ENCODE data around the gene TTYH3. TPM values are rescaled to one million over a fixed set of nuclear protein-coding genes. Genes with fewer than 3 reads are reported as not detected.

TTYH3 gene
- total RNA-seq, 1 experiment from 2014 or later = 122 TPM

DNA sequence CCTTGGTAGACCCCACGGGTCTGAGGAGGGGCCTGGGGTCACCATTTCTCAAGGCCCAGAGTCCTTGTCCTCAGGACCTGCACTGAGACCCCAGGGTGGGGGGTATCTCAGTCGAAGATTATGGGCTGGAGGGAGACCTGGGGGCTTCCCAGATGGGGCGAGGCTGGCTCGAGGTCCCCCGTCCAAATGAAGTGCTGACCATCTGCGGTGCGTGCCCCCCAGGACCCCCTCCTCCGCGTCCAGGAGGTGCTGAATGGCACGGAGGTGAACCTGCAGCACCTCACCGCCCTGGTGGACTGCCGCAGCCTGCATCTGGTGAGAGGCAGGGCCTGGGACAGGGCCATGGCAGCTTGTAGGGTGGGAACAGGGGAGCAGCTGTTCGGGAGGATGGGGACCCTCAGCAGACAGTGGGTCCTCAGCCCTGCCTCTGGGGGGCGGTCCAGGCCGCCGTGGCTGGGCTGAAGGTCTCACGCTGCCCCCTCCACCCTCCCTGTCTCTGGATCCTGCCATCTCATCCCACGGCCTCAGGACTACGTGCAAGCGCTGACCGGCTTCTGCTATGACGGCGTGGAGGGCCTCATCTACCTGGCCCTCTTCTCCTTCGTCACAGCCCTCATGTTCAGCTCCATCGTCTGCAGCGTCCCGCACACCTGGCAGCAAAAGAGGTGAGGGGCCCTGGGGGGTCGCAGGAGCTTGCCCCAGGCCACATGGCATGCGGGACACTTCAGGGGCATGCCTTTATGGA is 24.3 kb downstream of the TTYH3 start:
- no peak for DNase-seq
- Mint-ChIP-seq H3K4me1 (no peaks in the 10 kb centered on the region), H3K27me3 (ENCODE audit: low read depth) (no peaks in the 10 kb centered on the region), H3K36me3 (ENCODE audit: insufficient read depth in 1 of 3, low read depth in 3 of 3) (peaks cover 17 to 43% (median 28%) of the 10 kb centered on the region in 3 experiments), H3K9me3 (no peaks in the 10 kb centered on the region; a peak in 1 of 5 replicates), H3K27ac (no peak overlapping the region), H3K4me3 (no peak overlapping the region)
- no CpG with 5 or more reads among the region's 29 CpGs for WGBS (ENCODE audit: extremely low coverage, insufficient read length, low lambda C conversion rate)
- no peak overlapping the region for H2BK15ac ChIP-seq (ENCODE audit: low read depth, low read length)
- no peaks in the 10 kb centered on the region for H3K27me3 ChIP-seq (ENCODE audit: insufficient read depth, low read length)
- no peak overlapping the region for H2BK12ac ChIP-seq (ENCODE audit: insufficient read length, low read depth, low read length)
- no peak overlapping the region for H3K56ac ChIP-seq (ENCODE audit: insufficient read length, low read depth, low read length)
- H4K5ac ChIP-seq (ENCODE audit: insufficient read length, low read depth, low read length) = no peak overlapping the region
- H2AFZ ChIP-seq (ENCODE audit: low read length) = no peak overlapping the region
- TF ChIP-seq, protein P1, sequence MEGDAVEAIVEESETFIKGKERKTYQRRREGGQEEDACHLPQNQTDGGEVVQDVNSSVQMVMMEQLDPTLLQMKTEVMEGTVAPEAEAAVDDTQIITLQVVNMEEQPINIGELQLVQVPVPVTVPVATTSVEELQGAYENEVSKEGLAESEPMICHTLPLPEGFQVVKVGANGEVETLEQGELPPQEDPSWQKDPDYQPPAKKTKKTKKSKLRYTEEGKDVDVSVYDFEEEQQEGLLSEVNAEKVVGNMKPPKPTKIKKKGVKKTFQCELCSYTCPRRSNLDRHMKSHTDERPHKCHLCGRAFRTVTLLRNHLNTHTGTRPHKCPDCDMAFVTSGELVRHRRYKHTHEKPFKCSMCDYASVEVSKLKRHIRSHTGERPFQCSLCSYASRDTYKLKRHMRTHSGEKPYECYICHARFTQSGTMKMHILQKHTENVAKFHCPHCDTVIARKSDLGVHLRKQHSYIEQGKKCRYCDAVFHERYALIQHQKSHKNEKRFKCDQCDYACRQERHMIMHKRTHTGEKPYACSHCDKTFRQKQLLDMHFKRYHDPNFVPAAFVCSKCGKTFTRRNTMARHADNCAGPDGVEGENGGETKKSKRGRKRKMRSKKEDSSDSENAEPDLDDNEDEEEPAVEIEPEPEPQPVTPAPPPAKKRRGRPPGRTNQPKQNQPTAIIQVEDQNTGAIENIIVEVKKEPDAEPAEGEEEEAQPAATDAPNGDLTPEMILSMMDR (conservative IDR thresholded peaks at IDR 0.05) = no peak
- H2BK5ac ChIP-seq (ENCODE audit: insufficient read length, low read length) = no peak overlapping the region
- H3K23ac ChIP-seq (ENCODE audit: insufficient read length, low read depth, low read length) = no peak overlapping the region
- no peak overlapping the region for H3K18ac ChIP-seq (ENCODE audit: insufficient read length, low read depth, low read length)
- no peaks in the 10 kb centered on the region for H3K4me1 ChIP-seq (ENCODE audit: insufficient read depth, low read length)
- H3K79me1 ChIP-seq (ENCODE audit: insufficient read depth, low read depth, low read length, poor library complexity, severe bottlenecking) = no peaks in the 10 kb centered on the region
- H3K27ac ChIP-seq (ENCODE audit: insufficient read length, low read depth, low read length) = no peak overlapping the region
- H3K4me2 ChIP-seq (ENCODE audit: insufficient read depth, insufficient read length, low read length) = no peak overlapping the region
- no peak overlapping the region for H2BK120ac ChIP-seq (ENCODE audit: low read depth, low read length, poor library complexity, severe bottlenecking)
- H3T11ph ChIP-seq (ENCODE audit: low read length) = no peak overlapping the region
- no peak overlapping the region for H2AK5ac ChIP-seq (ENCODE audit: insufficient read length, low read length)
- no peak overlapping the region for H4K91ac ChIP-seq (ENCODE audit: insufficient read length, low read depth, low read length)
- no peak overlapping the region for H3K4ac ChIP-seq (ENCODE audit: low read depth, low read length)
- no peak overlapping the region for H2BK20ac ChIP-seq (ENCODE audit: low read depth, low read length, poor library complexity, severe bottlenecking)
- H3K79me2 ChIP-seq (ENCODE audit: insufficient read depth, low read length) = no peaks in the 10 kb centered on the region
- H3K14ac ChIP-seq (ENCODE audit: insufficient read depth, low read length) = no peak overlapping the region
- no peak overlapping the region for H4K8ac ChIP-seq (replicated peaks; ENCODE audit: insufficient read length, low read depth, low read length)
- H4K20me1 ChIP-seq (ENCODE audit: control insufficient read depth, insufficient read depth, insufficient read length) = no peaks in the 10 kb centered on the region
- no peak overlapping the region for H3K9ac ChIP-seq (ENCODE audit: extremely low read depth, insufficient read length, low read length)
- H3K23me2 ChIP-seq (ENCODE audit: insufficient read length, low read depth, low read length, poor library complexity, severe bottlenecking) = no peaks in the 10 kb centered on the region
- no peaks in the 10 kb centered on the region for H3K9me3 ChIP-seq (ENCODE audit: control insufficient read depth, low read depth, low read length)
